HepG2 (cell line): ENCODE results near the gene SEH1L. TPM values are rescaled to one million over a fixed set of nuclear protein-coding genes. Genes with fewer than 3 reads are reported as not detected.

Experiments used
- ATAC-seq: fragments of 200-7000 bp; cut with Tn5 transposase; 3 replicates; pipeline ENCODE4 v1.9.1; 2020; ENCODE audit warnings: mild to moderate bottlenecking, moderate library complexity
- BruUV-seq: library from RNA; stranded (reverse); fragments of 400-500 nt; replicated peaks from 2 replicates; lab custom pipeline; 2021; lab: Mats Ljungman, UMichigan
- CTCF ChIA-PET: fragments of 300-600 bp; formaldehyde crosslinking; extraction: SDS; loops from one replicate; lab custom pipeline; 2021; ENCODE audit warnings: low total read pairs, inconsistent platforms, low intra/inter-chr PET ratio; lab: Yijun Ruan, JAX
- POLR2A ChIA-PET: fragments of 350-600 bp; sonication (Branson Sonifier 250); formaldehyde crosslinking; loops from one replicate; lab custom pipeline; 2020; ENCODE audit warnings: antibody characterized with exemption, inconsistent platforms; lab: Yijun Ruan, JAX
- DNase-seq: peaks from one replicate; pipeline ENCODE4 v3.0.0-alpha.2; 2015; ENCODE audit warnings: low spot score
- FAIRE-seq: peaks from 3 replicates; lab custom pipeline; 2011; peaks lifted over from hg19 to GRCh38; lab: Jason Lieb, UNC
- H2AFZ ChIP-seq: one replicate; pipeline ENCODE4 v1.6.1; 2011; ENCODE audit warnings: low read length, inconsistent platforms
- H3K27ac ChIP-seq: fragments of 300-600 bp; 3 replicates; pipeline ENCODE4 v1.8.0; 2011; ENCODE audit warnings: mixed run types, mild to moderate bottlenecking, mixed read lengths, low read length, inconsistent platforms; ENCODE audit not compliant: insufficient read depth; ENCODE audit errors: extremely low read length
- H3K27me3 ChIP-seq, 2 experiments: fragments of 200-600 bp in 1 of 2; 2 replicates in 1 of 2; 3 replicates in 1 of 2; pipeline versions ENCODE4 v1.6.0 to v1.8.0; 2011; ENCODE audit warnings: low read length in 2 of 2, mild to moderate bottlenecking in 2 of 2, moderate library complexity in 2 of 2, inconsistent platforms in 1 of 2; ENCODE audit not compliant: insufficient read depth in 2 of 2, control insufficient read depth in 1 of 2
- H3K36me3 ChIP-seq, 2 experiments: fragments of 200-600 bp in 1 of 2; replicated peaks in 1 of 2; 2 replicates in 1 of 2; 3 replicates in 1 of 2; pipeline versions ENCODE4 v1.5.1 to v1.8.0; 2011; ENCODE audit warnings: low read length in 2 of 2, inconsistent platforms in 1 of 2; ENCODE audit not compliant: insufficient read depth in 2 of 2, control insufficient read depth in 1 of 2
- H3K4me1 ChIP-seq: 2 replicates; pipeline ENCODE4 v1.5.1; 2012; ENCODE audit warnings: low read length, inconsistent platforms; ENCODE audit not compliant: insufficient read depth
- H3K4me2 ChIP-seq: 2 replicates; pipeline ENCODE4 v1.6.0; 2011; ENCODE audit warnings: low read depth, low read length, inconsistent platforms
- H3K4me3 ChIP-seq, 3 experiments: fragments of 200-600 bp in 1 of 3; sonication (generic), shearing (Covaris generic) in 1 of 3; replicated peaks in 1 of 3; 2 replicates each; pipeline ENCODE4 v1.5.1; 2011 to 2016; ENCODE audit warnings: low read length in 3 of 3, inconsistent platforms in 2 of 3, low read depth in 2 of 3, mild to moderate bottlenecking in 2 of 3, control low read depth in 1 of 3, mixed read lengths in 1 of 3; ENCODE audit not compliant: insufficient read depth in 1 of 3
- H3K79me2 ChIP-seq: one replicate; pipeline ENCODE4 v1.6.1; 2011; ENCODE audit warnings: low read length, inconsistent platforms; ENCODE audit not compliant: insufficient read depth
- H3K9ac ChIP-seq: 2 replicates; pipeline ENCODE4 v1.6.0; 2011; ENCODE audit warnings: mild to moderate bottlenecking, low read depth, low read length, inconsistent platforms; ENCODE audit not compliant: insufficient read depth
- H3K9me3 ChIP-seq: 2 replicates; pipeline ENCODE4 v1.5.1; 2012; ENCODE audit warnings: mild to moderate bottlenecking, low read length
- H4K20me1 ChIP-seq: 2 replicates; pipeline ENCODE4 v1.6.0; 2011; ENCODE audit warnings: inconsistent platforms, mild to moderate bottlenecking, low read length, moderate library complexity; ENCODE audit not compliant: insufficient read depth
- KDM5A ChIP-seq: fragments of 200-600 bp; sonication (generic); IDR thresholded peaks from 2 replicates; pipeline ENCODE4 v1.7.0; 2018; ENCODE audit warnings: antibody characterized with exemption, mild to moderate bottlenecking, low read length, borderline replicate concordance
- NFIB ChIP-seq: sonication (generic); formaldehyde crosslinking; IDR thresholded peaks from 2 replicates; pipeline ENCODE4 v1.9.0; 2021; ENCODE audit warnings: missing genetic modification reagents, mild to moderate bottlenecking, borderline replicate concordance
- ONECUT2 ChIP-seq: sonication (generic); formaldehyde crosslinking; IDR thresholded peaks from 2 replicates; pipeline ENCODE4 v1.4.0; 2020; ENCODE audit warnings: missing genetic modification reagents
- RAD51 ChIP-seq: fragments of 450-650 bp; IDR thresholded peaks from 2 replicates; pipeline ENCODE4 v1.6.1; 2016; ENCODE audit warnings: borderline replicate concordance
- WIZ ChIP-seq: sonication (generic); formaldehyde crosslinking; IDR thresholded peaks from 2 replicates; pipeline ENCODE4 v1.5.1; 2020; ENCODE audit warnings: mild to moderate bottlenecking, missing genetic modification reagents
- ZBTB42 ChIP-seq: sonication (generic); formaldehyde crosslinking; IDR thresholded peaks from 2 replicates; pipeline ENCODE4 v1.5.0; 2020; ENCODE audit warnings: mild to moderate bottlenecking, missing genetic modification reagents
- ZNF557 ChIP-seq: sonication (generic); formaldehyde crosslinking; IDR thresholded peaks from 2 replicates; pipeline ENCODE4 v1.4.0; 2020; ENCODE audit warnings: missing genetic modification reagents
- ZNF564 ChIP-seq: sonication (generic); formaldehyde crosslinking; IDR thresholded peaks from 2 replicates; pipeline ENCODE4 v1.8.1; 2023; ENCODE audit warnings: mild to moderate bottlenecking, missing genetic modification reagents
- ZNF709 ChIP-seq: sonication (generic); formaldehyde crosslinking; IDR thresholded peaks from 2 replicates; pipeline ENCODE4 v1.5.0; 2020; ENCODE audit warnings: mild to moderate bottlenecking, missing genetic modification reagents
- WGBS: methylation state at CpG from one replicate; pipeline ENCODE4 v1.1.6; 2017; ENCODE audit warnings: low lambda C conversion rate; 5-methylcytosine and 5-hydroxymethylcytosine counted together
- in situ Hi-C: cut with HindIII; loops from 2 replicates; pipeline ENCODE4 v1.10.0; 2017; ENCODE audit warnings: low pct_unique_long_range_greater_than_20kb; ENCODE audit not compliant: extremely low pct_ligation_motif_present
- intact Hi-C: fragments of 100-400 bp; cut with micrococcal nuclease; formaldehyde crosslinking; loops from one replicate; pipeline ENCODE4 v1.10.0; 2022; ENCODE audit not compliant: unreplicated experiment
- polyA plus RNA-seq, 8 experiments: library from polyadenylated mRNA; depleted of rRNA in 3 of 8; stranded (reverse) in 7 of 8; unstranded in 1 of 8; fragments of >200 nt; fragmentation: Illumina TruSeq in 4 of 8; extraction: Trizol in 4 of 8; gene quantifications; 2 replicates each; pipeline versions ENCODE4 v1.2.1 to v1.2.3, GENCODE V29; 2011 to 2016; ENCODE audit warnings: low read depth in 4 of 8, missing spikeins in 1 of 8, mixed read lengths in 1 of 8; ENCODE audit not compliant: insufficient read depth in 1 of 8
- total RNA-seq, 5 experiments: library from RNA; depleted of rRNA; stranded (reverse); fragments of >200 nt; fragmentation: Illumina TruSeq; extraction: Trizol; gene quantifications; 2 replicates each; pipeline ENCODE4 v1.2.3, GENCODE V29; 2016; ENCODE audit warnings: low read depth in 1 of 5
- TF ChIP-seq, protein P1 (sequence below): sonication (generic); formaldehyde crosslinking; IDR thresholded peaks from 2 replicates; pipeline ENCODE4; 2020; ENCODE audit warnings: missing genetic modification reagents, mild to moderate bottlenecking, borderline replicate concordance
- TF ChIP-seq, protein P2 (sequence below): sonication (generic); formaldehyde crosslinking; IDR thresholded peaks from 2 replicates; pipeline ENCODE4 v1.8.1; 2023; ENCODE audit warnings: missing genetic modification reagents, mild to moderate bottlenecking, borderline replicate concordance
- TF ChIP-seq, protein P3 (sequence below): IDR thresholded peaks from 2 replicates; pipeline ENCODE4 v1.4.0; 2020; ENCODE audit warnings: mild to moderate bottlenecking, missing genetic modification reagents
- TF ChIP-seq, protein P4 (sequence below): IDR thresholded peaks from 2 replicates; pipeline ENCODE4 v1.6.1; 2016; ENCODE audit warnings: low read depth, control low read depth
- TF ChIP-seq, protein P5 (sequence below): sonication (generic); formaldehyde crosslinking; IDR thresholded peaks from 2 replicates; pipeline ENCODE4 v1.5.0; 2020; ENCODE audit warnings: mild to moderate bottlenecking, missing genetic modification reagents

Gene SEH1L
- total and polyA plus RNA-seq, 2 of the 13 experiments (the other 11 are each of a cell fraction or from before 2014, with no cell fraction given), result 59.6 to 63.5 TPM

DNA sequence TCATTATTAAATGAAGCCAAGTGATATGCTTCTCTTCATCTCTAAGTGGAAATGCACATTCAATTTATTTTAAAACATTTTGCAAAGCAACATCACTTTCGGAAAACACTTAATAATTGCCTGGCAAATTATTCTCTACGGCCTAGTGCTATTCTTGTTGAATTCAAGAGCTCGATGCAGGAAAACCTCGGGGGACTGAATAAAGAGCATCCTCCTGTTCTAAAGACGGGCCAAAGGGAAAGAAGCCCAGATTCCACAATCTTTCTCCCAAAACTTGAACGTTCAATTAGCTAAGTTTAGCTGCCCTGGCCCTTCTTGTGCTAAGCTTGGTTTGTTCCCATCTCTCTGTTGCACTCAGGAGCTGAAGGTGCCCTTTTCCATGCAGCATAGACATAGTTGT, 23.2 kb upstream of the SEH1L start (continued):
- TF ChIP-seq, protein P1, sequence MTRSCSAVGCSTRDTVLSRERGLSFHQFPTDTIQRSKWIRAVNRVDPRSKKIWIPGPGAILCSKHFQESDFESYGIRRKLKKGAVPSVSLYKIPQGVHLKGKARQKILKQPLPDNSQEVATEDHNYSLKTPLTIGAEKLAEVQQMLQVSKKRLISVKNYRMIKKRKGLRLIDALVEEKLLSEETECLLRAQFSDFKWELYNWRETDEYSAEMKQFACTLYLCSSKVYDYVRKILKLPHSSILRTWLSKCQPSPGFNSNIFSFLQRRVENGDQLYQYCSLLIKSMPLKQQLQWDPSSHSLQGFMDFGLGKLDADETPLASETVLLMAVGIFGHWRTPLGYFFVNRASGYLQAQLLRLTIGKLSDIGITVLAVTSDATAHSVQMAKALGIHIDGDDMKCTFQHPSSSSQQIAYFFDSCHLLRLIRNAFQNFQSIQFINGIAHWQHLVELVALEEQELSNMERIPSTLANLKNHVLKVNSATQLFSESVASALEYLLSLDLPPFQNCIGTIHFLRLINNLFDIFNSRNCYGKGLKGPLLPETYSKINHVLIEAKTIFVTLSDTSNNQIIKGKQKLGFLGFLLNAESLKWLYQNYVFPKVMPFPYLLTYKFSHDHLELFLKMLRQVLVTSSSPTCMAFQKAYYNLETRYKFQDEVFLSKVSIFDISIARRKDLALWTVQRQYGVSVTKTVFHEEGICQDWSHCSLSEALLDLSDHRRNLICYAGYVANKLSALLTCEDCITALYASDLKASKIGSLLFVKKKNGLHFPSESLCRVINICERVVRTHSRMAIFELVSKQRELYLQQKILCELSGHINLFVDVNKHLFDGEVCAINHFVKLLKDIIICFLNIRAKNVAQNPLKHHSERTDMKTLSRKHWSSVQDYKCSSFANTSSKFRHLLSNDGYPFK (CRISPR knock-in tag), result no peak
- no peak for TF ChIP-seq ZBTB42
- no peak for TF ChIP-seq ZNF709 (CRISPR knock-in tag)
- no peak for TF ChIP-seq WIZ
- TF ChIP-seq KDM5A, result no peak
- TF ChIP-seq NFIB (CRISPR knock-in tag), result no peak
- TF ChIP-seq, protein P2, sequence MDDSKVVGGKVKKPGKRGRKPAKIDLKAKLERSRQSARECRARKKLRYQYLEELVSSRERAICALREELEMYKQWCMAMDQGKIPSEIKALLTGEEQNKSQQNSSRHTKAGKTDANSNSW, result no peak

DNA sequence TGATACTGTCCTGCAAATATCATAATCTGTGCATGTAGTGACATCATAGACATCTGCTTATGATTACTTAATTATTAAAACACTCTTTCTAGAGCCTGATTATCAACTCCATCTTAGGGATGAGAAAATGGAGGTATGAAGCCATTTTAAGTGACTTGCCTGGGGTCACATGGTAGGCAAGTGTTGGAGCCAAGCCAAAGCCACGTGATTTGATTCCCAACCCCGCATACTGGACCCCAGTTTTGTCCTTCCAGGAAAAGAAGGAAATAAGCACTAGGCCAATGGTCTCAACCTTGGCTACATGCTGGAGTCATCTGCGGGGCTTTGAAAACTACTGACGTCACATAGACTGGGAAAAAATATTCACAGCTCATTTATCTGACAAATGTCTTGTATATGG, 19.6 kb upstream of the SEH1L start:
- Histone ChIP-seq H3K27me3 (no peaks in the 10 kb centered on the region), H3K27ac (no peak overlapping the region), H2AFZ (no peak overlapping the region), H3K4me1 (peaks cover 54% of the 10 kb centered on the region), H3K9ac (no peak overlapping the region), H3K36me3 (no peaks in the 10 kb centered on the region), H3K79me2 (no peaks in the 10 kb centered on the region), H3K4me3 (no peak overlapping the region), H3K4me2 (no peak overlapping the region), H3K9me3 (no peaks in the 10 kb centered on the region), H4K20me1 (no peaks in the 10 kb centered on the region)
- 62% methylated on average over 4 of the region's 4 CpGs for WGBS
- BruUV-seq, result no TSS peak
- ATAC-seq (no peak), FAIRE-seq (no peak), DNase-seq (no peak)
- in situ Hi-C loops, result loop anchor here (25.0 kb wide), 1 partner anchor 541 kb away; the partner anchor contains the start of gene AFG3L2
- ChIA-PET CTCF (no interaction called here), POLR2A (no interaction called here)
- intact Hi-C loops, result no loop called here
- TF ChIP-seq, protein P3, sequence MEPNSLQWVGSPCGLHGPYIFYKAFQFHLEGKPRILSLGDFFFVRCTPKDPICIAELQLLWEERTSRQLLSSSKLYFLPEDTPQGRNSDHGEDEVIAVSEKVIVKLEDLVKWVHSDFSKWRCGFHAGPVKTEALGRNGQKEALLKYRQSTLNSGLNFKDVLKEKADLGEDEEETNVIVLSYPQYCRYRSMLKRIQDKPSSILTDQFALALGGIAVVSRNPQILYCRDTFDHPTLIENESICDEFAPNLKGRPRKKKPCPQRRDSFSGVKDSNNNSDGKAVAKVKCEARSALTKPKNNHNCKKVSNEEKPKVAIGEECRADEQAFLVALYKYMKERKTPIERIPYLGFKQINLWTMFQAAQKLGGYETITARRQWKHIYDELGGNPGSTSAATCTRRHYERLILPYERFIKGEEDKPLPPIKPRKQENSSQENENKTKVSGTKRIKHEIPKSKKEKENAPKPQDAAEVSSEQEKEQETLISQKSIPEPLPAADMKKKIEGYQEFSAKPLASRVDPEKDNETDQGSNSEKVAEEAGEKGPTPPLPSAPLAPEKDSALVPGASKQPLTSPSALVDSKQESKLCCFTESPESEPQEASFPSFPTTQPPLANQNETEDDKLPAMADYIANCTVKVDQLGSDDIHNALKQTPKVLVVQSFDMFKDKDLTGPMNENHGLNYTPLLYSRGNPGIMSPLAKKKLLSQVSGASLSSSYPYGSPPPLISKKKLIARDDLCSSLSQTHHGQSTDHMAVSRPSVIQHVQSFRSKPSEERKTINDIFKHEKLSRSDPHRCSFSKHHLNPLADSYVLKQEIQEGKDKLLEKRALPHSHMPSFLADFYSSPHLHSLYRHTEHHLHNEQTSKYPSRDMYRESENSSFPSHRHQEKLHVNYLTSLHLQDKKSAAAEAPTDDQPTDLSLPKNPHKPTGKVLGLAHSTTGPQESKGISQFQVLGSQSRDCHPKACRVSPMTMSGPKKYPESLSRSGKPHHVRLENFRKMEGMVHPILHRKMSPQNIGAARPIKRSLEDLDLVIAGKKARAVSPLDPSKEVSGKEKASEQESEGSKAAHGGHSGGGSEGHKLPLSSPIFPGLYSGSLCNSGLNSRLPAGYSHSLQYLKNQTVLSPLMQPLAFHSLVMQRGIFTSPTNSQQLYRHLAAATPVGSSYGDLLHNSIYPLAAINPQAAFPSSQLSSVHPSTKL, result no peak
- TF ChIP-seq RAD51 (no peak), ZNF564 (CRISPR knock-in tag) (no peak), ZNF557 (no peak), ONECUT2 (CRISPR knock-in tag) (no peak)
- TF ChIP-seq, protein P4, sequence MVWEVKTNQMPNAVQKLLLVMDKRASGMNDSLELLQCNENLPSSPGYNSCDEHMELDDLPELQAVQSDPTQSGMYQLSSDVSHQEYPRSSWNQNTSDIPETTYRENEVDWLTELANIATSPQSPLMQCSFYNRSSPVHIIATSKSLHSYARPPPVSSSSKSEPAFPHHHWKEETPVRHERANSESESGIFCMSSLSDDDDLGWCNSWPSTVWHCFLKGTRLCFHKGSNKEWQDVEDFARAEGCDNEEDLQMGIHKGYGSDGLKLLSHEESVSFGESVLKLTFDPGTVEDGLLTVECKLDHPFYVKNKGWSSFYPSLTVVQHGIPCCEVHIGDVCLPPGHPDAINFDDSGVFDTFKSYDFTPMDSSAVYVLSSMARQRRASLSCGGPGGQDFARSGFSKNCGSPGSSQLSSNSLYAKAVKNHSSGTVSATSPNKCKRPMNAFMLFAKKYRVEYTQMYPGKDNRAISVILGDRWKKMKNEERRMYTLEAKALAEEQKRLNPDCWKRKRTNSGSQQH (CRISPR knock-in tag), result no peak
- TF ChIP-seq, protein P5, sequence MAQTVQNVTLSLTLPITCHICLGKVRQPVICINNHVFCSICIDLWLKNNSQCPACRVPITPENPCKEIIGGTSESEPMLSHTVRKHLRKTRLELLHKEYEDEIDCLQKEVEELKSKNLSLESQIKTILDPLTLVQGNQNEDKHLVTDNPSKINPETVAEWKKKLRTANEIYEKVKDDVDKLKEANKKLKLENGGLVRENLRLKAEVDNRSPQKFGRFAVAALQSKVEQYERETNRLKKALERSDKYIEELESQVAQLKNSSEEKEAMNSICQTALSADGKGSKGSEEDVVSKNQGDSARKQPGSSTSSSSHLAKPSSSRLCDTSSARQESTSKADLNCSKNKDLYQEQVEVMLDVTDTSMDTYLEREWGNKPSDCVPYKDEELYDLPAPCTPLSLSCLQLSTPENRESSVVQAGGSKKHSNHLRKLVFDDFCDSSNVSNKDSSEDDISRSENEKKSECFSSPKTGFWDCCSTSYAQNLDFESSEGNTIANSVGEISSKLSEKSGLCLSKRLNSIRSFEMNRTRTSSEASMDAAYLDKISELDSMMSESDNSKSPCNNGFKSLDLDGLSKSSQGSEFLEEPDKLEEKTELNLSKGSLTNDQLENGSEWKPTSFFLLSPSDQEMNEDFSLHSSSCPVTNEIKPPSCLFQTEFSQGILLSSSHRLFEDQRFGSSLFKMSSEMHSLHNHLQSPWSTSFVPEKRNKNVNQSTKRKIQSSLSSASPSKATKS (CRISPR knock-in tag), result no peak
